GM12892 (cell line): ENCODE results near the gene ERAP2.

Source experiments
- DNase-seq: peaks from one replicate; pipeline ENCODE4 v3.0.0; 2011; ENCODE audit not compliant: insufficient read length
- FAIRE-seq: peaks from 2 replicates; lab custom pipeline; 2011; peaks lifted over from hg19 to GRCh38; lab: Jason Lieb, UNC
- POLR2A ChIP-seq: IDR thresholded peaks from 2 replicates; pipeline ENCODE4 v1.6.1; 2011; ENCODE audit warnings: low read depth, low read length, control low read depth
- POLR2AphosphoS5 ChIP-seq: IDR thresholded peaks from 2 replicates; pipeline ENCODE4 v1.6.1; 2011; ENCODE audit warnings: low read depth, low read length, control low read depth
- TAF1 ChIP-seq: IDR thresholded peaks from 2 replicates; pipeline ENCODE4 v1.6.1; 2011; ENCODE audit warnings: low read depth, mild to moderate bottlenecking, control low read depth, low read length, borderline replicate concordance

The ERAP2 gene

DNA sequence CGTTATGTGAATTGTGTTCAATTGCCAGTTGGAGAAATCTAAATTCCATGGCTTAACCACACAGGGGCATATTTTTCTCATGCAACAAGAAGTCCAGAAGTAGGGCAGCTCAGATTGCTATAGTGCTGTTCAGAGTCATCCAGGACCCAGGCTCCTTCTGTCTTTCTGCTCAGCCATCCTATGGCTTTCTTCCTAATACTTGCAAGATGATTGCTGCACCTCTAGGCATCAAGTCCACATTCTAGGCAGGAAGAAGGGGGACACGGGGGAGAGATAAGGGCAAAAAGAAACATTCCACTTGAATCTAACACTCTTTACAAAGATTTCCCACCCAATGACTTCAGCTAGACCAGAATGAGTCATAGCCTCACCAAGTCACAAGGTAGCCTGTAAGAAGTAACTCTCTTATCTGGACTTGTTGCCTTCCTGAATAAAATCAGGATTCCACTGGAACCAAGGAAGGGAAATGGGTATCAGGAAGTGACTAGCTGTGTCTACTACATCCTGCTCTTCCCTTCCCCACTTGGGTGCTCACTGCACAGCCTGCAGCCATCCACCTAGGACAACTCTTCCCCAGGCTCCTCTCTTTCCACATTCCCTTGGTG is 5.3 kb downstream of the ERAP2 start:
- TF ChIP-seq POLR2AphosphoS5 (no peak), POLR2A (no peak), TAF1 (no peak)
- no peak for FAIRE-seq
- DNase-seq = no peak

- FAIRE-seq (no peak), DNase-seq (no peak)
- TF ChIP-seq TAF1 (no peak), POLR2A (no peak), POLR2AphosphoS5 (no peak)
These were observed 7.6 kb downstream of the ERAP2 start for GRCh38 chr5:96883871-96884270.

GRCh38 chr5:96884995-96885394 is 8.7 kb downstream of the ERAP2 start:
- DNase-seq (no peak), FAIRE-seq (no peak)
- TF ChIP-seq POLR2A (no peak), TAF1 (no peak), POLR2AphosphoS5 (no peak)

DNA sequence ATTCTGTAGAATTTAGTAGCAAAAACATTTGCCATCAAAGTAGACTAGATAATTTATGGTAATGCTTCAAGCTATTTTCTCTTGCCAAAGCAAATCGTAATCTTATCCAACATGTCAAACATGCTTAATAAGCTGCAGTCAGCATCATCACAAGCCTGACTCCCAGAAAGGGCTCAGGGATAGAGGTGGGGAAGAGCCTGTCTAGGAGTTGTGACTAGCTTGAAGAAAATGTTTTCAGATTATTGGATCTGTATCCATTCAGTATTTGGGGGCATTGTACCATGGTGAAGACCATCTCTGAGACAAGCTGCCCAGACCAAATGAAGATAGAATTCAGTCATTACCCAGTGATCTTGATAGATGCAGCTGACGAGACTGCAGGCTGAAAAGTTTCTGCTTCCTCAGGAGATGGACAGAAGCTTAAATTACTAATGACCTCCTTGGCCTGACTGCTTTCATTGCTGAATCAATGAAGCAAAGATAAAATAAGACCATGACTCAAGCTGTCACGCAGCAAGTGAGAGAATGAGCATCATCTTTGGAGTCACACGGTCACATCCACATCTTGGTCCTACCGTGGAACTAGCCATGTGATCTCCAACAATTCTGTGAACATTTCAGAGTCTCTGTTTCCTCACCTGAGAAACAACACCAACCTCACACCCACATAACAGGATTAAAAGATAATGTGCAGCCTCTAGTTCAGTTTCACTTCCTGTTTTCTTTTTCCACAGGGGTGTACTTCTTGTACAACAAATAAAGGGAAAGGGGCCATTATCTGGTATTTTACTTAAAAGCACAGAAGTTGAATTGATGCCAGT is 9.4 kb downstream of the ERAP2 start:
- DNase-seq = no peak
- peak; percentile 98 for FAIRE-seq
- no peak for TF ChIP-seq POLR2AphosphoS5
- TF ChIP-seq POLR2A = no peak
- no peak for TF ChIP-seq TAF1

- TF ChIP-seq POLR2A = no peak
- TF ChIP-seq POLR2AphosphoS5 = no peak
- no peak for TF ChIP-seq TAF1
- DNase-seq = no peak
- FAIRE-seq = no peak
These were observed 17.0 kb downstream of the ERAP2 start for GRCh38 chr5:96893342-96893741.

GRCh38 chr5:96896276-96896675 is 20.0 kb downstream of the ERAP2 start:
- no peak for DNase-seq
- no peak for FAIRE-seq
- no peak for TF ChIP-seq TAF1
- no peak for TF ChIP-seq POLR2AphosphoS5
- TF ChIP-seq POLR2A = no peak

DNA sequence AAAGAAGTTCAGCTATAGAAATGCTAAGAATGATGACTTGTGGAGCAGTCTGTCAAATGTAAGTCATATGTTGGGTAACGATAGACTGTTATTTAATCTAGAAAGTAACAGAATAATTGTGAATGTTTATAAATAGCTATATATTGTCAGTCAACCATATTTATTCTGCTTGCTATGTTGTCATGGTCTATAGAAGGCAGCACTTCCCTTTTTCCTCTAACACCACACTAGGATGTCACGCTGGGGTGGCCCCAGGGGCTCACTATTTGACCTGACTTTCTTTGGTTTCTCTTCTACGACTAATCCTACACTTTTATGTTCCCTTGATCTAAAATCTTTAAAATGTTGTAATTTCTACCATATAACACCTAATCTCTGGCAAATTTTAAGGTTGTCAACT is 20.5 kb downstream of the ERAP2 start:
- TF ChIP-seq TAF1 (no peak), POLR2A (no peak), POLR2AphosphoS5 (no peak)
- no peak for DNase-seq
- peak; percentile 81 for FAIRE-seq

GRCh38 chr5:96901384-96901783 is 25.1 kb downstream of the ERAP2 start:
- DNase-seq = no peak
- peak; percentile 50 for FAIRE-seq
- TF ChIP-seq TAF1 (no peak), POLR2A (no peak), POLR2AphosphoS5 (no peak)

DNA sequence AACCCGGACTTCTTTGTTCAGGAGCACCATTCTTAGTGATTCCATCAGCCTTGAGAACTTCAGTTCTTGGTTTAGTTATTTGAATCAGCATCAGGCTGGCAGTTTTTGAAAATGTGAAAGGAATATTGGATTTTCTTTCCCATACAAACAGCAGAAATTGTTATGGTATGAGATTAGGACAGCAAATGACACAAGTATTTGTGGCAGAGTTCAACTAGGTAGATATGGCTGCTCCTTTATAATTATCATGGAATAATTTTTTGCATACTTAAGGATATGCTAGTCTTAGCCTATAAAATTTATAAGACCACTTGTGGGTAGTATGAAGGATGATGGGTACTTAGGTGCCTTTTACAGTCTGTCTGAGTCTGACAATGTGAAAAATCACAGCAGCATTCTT is 25.5 kb downstream of the ERAP2 start:
- no peak for DNase-seq
- FAIRE-seq = no peak
- TF ChIP-seq POLR2AphosphoS5 (no peak), POLR2A (no peak), TAF1 (no peak)

- TF ChIP-seq POLR2AphosphoS5 = no peak
- TF ChIP-seq POLR2A = no peak
- FAIRE-seq = no peak
- DNase-seq = no peak
These were observed 26.6 kb downstream of the ERAP2 start for GRCh38 chr5:96902876-96903275.

GRCh38 chr5:96903300-96903699 is 27.0 kb downstream of the ERAP2 start:
- DNase-seq (no peak), FAIRE-seq (no peak)
- TF ChIP-seq TAF1 = no peak
- no peak for TF ChIP-seq POLR2AphosphoS5
- no peak for TF ChIP-seq POLR2A
